ENCODE data around the gene FCHO1.

FCHO1 gene

GRCh38 chr19:17722655-17723240 is 28.5 kb upstream of the FCHO1 start:
- TF ChIP-seq GATA2 (IDR thresholded peaks at IDR 0.05; ENCODE audit: low read depth, low read length) (no peak), GATA3 (IDR thresholded peaks at IDR 0.05; ENCODE audit: low read depth, low read length) (no peak)

DNA sequence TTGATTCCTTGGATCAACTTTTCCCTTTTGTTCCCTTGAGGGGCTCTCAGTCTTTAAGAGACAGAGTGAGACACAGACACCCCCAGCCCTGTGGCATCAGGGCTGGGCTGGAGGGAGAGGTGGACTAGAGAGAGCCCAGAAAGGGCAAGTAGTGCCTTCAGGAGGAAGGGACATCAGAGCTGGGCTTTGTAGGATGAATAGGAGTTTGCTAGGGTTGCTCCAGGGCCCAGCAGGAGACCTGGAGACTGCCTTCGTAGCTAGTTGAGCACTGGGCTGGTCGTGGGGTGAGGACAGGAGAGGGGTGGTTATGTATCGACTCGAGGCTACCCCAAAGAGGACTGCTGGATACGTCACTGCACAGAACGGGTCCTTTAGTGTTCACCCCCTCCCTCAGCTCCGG is 26.6 kb upstream of the FCHO1 start:
- no peak for TF ChIP-seq GATA3 (IDR thresholded peaks at IDR 0.05; ENCODE audit: low read depth, low read length)
- no peak for TF ChIP-seq GATA2 (IDR thresholded peaks at IDR 0.05; ENCODE audit: low read depth, low read length)

DNA sequence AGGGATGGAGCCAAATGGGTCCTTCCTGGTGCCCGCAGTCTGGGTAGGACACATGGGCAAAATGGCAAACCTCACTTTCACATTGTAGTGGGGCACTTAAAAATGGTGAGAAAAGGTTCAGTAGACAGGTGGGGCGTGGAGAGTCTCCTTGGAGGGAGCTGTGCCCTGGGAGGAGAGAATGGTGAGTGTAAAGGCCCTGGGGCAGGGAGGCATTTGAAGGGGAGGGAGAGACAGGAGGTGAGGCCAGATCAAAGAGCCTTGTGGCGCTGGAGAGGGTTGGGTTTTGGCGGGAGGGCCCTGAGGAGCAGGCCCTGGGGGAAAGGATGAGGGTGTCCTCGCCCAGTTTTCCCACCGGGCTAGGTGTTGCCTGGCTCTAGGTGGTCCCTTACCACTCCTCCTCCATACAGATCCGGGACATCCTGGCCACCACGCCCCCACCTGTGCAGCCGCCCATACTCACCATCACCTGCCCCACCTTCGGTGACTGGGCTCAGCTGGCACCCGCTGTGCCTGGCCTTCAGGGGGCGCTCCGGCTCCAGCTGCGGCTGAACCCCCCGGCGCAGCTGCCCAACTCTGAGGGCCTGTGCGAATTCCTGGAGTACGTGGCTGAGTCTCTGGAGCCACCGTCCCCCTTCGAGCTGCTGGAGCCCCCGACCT is 25.7 kb upstream of the FCHO1 start:
- TF ChIP-seq GATA2 (IDR thresholded peaks at IDR 0.05; ENCODE audit: low read depth, low read length): no peak
- TF ChIP-seq GATA3 (IDR thresholded peaks at IDR 0.05; ENCODE audit: low read depth, low read length): no peak

DNA sequence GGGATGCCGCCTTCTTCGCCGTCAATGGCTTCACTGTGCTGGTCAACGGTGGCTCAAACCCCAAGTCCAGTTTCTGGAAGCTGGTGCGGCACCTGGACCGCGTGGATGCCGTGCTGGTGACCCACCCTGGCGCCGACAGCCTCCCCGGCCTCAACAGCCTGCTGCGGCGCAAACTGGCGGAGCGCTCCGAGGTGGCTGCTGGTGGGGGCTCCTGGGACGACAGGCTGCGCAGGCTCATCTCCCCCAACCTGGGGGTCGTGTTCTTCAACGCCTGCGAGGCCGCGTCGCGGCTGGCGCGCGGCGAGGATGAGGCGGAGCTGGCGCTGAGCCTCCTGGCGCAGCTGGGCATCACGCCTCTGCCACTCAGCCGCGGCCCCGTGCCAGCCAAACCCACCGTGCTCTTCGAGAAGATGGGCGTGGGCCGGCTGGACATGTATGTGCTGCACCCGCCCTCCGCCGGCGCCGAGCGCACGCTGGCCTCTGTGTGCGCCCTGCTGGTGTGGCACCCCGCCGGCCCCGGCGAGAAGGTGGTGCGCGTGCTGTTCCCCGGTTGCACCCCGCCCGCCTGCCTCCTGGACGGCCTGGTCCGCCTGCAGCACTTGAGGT is 25.0 kb upstream of the FCHO1 start:
- TF ChIP-seq GATA3 (IDR thresholded peaks at IDR 0.05; ENCODE audit: low read depth, low read length) (no peak), GATA2 (IDR thresholded peaks at IDR 0.05; ENCODE audit: low read depth, low read length) (no peak)

GRCh38 chr19:17726964-17727773 is 24.1 kb upstream of the FCHO1 start:
- no peak for TF ChIP-seq GATA2 (IDR thresholded peaks at IDR 0.05; ENCODE audit: low read depth, low read length)
- TF ChIP-seq GATA3 (IDR thresholded peaks at IDR 0.05; ENCODE audit: low read depth, low read length): no peak

DNA sequence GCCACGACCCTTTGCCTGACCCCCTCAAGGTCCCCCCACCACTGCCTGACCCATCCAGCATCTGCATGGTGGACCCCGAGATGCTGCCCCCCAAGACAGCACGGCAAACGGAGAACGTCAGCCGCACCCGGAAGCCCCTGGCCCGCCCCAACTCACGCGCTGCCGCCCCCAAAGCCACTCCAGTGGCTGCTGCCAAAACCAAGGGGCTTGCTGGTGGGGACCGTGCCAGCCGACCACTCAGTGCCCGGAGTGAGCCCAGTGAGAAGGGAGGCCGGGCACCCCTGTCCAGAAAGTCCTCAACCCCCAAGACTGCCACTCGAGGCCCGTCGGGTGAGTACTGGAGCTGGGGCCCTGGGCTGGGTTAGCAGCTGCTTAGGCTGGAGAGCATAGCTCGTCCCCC is 23.4 kb upstream of the FCHO1 start:
- TF ChIP-seq GATA2 (IDR thresholded peaks at IDR 0.05; ENCODE audit: low read depth, low read length) (no peak), GATA3 (IDR thresholded peaks at IDR 0.05; ENCODE audit: low read depth, low read length) (no peak)

- TF ChIP-seq GATA2 (IDR thresholded peaks at IDR 0.05; ENCODE audit: low read depth, low read length): no peak
- TF ChIP-seq GATA3 (IDR thresholded peaks at IDR 0.05; ENCODE audit: low read depth, low read length): no peak
Measured at GRCh38 chr19:17733127-17733526, 18.1 kb upstream of the FCHO1 start.

GRCh38 chr19:17734146-17734545 is 17.1 kb upstream of the FCHO1 start:
- no peak for TF ChIP-seq GATA3 (IDR thresholded peaks at IDR 0.05; ENCODE audit: low read depth, low read length)
- no peak for TF ChIP-seq GATA2 (IDR thresholded peaks at IDR 0.05; ENCODE audit: low read depth, low read length)

GRCh38 chr19:17735410-17735809 is 15.9 kb upstream of the FCHO1 start:
- no peak for TF ChIP-seq GATA3 (IDR thresholded peaks at IDR 0.05; ENCODE audit: low read depth, low read length)
- TF ChIP-seq GATA2 (IDR thresholded peaks at IDR 0.05; ENCODE audit: low read depth, low read length): no peak

DNA sequence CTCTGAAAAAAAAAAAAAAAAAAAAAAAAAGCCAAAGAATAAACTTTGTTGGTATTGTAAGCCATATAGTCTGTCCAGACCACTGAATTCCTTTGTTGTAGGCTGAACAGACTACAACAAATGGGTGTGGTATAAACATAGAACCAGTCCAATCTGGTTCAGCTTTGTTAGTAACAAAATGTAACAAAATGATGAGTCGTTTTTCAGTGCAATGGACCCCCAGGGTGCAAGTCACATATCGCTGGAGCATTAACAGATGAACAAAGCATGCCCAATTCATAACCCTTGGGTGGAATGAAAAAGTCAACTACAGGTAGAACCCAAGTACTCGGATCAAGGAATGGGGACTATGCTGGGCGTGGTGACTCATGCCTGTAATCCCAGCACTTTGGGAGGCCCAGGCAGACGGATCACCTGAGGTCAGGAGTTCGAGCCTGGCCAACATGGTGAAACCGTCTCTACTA is 13.6 kb upstream of the FCHO1 start:
- TF ChIP-seq GATA2 (IDR thresholded peaks at IDR 0.05; ENCODE audit: low read depth, low read length) (no peak), GATA3 (IDR thresholded peaks at IDR 0.05; ENCODE audit: low read depth, low read length) (no peak)

- TF ChIP-seq GATA2 (IDR thresholded peaks at IDR 0.05; ENCODE audit: low read depth, low read length): no peak
- no peak for TF ChIP-seq GATA3 (IDR thresholded peaks at IDR 0.05; ENCODE audit: low read depth, low read length)
Measured at GRCh38 chr19:17739121-17739875, 12.0 kb upstream of the FCHO1 start.

GRCh38 chr19:17741456-17741855 is 9.8 kb upstream of the FCHO1 start:
- TF ChIP-seq GATA2 (IDR thresholded peaks at IDR 0.05; ENCODE audit: low read depth, low read length) (no peak), GATA3 (IDR thresholded peaks at IDR 0.05; ENCODE audit: low read depth, low read length) (no peak)

DNA sequence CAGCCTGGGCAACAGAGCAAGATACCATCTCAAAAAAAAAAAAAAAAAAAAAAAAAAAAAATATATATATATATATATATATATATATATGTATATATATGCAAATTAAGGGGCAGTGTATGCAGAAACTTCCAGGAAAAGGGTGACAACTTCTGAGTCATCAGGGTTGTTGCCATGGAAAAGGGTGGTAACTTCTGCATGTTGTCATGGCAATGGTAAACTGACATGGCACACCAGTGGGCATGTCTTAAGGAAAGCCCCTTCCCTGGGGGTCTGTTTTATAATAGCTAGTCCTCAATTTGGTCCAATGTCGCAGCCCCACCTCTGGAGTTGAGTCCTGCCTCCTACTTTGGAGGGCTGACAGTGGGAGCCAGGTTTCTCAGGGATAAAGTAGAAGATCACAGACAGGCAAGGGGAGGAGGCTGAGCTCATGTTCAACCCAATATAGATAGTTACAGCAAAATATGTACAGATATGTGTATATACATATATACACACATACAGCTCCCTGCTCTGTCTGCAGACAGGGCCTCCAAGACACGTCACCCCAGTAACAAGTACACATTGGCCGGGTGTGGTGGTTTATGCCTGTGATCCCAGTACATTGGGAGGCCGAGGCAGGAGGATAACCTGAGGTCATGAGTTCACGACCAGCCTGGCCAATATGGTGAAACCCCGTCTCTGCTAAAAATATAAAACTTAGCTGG is 7.2 kb upstream of the FCHO1 start:
- TF ChIP-seq GATA2 (IDR thresholded peaks at IDR 0.05; ENCODE audit: low read depth, low read length) (no peak), GATA3 (IDR thresholded peaks at IDR 0.05; ENCODE audit: low read depth, low read length) (no peak)

Measured in SH-SY5Y (cell line).